ENCODE data around the gene VPS13C.

DNA sequence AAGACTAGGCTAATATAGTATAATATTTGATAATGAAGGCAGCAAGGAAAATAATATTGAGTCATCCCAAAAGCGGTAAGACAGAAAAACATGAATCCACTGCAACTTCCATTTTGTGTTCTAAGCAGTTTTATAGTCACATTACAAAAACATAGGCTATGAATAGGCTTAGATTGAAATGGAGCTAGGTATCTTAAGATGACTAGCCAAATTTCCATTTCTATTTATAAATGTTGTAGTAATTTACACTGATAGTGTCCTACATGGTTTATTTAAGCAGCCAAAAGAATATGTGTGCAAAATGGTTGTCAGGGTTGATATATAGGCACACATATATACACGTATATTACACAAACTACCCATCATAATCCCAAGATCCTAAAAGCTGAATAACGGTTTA lies 82.0 kb downstream of the VPS13C start:
- TF ChIP-seq ZNF384 (IDR thresholded peaks at IDR 0.05) = no peak
- no peak for TF ChIP-seq FOXK2 (IDR thresholded peaks at IDR 0.05)
